22Rv1 (cell line): ENCODE measurements around the gene RMC1.

ENCODE experiments used
- CTCF ChIP-seq: fragments of 450-650 bp; IDR thresholded peaks from 2 replicates; pipeline ENCODE4 v1.5.1; 2017; ENCODE audit warnings: mild to moderate bottlenecking
- ZFX ChIP-seq: fragments of 450-650 bp; IDR thresholded peaks from 2 replicates; pipeline ENCODE4 v1.6.1; 2017; ENCODE audit warnings: antibody characterized with exemption, borderline replicate concordance

- TF ChIP-seq CTCF (no peak), ZFX (no peak)
Measured at GRCh38 chr18:23501626-23502025, 1.7 kb upstream of the RMC1 start.
